GM12891 (cell line): Measurements from ENCODE around the gene LILRA2.
A peak's percentile ranks its signal among the peaks of the same experiment; 100 is the strongest.
"Not testable (repeated sequence)": the region's sequence is repeated elsewhere in the genome, so short reads cannot be mapped to it uniquely, and the experiment has no call there.

ENCODE experiments used
- DNase-seq: peaks from one replicate; pipeline ENCODE4 v3.0.0; 2011; ENCODE audit warnings: low spot score; ENCODE audit not compliant: insufficient read length
- FAIRE-seq: peaks from 2 replicates; lab custom pipeline; 2011; peaks lifted over from hg19 to GRCh38; lab: Jason Lieb, UNC
- PAX5 ChIP-seq: IDR thresholded peaks from 2 replicates; pipeline ENCODE4 v1.6.1; 2011; ENCODE audit warnings: low read length, moderate library complexity, mild to moderate bottlenecking; ENCODE audit not compliant: insufficient read depth, severe bottlenecking
- POLR2A ChIP-seq: IDR thresholded peaks from 2 replicates; pipeline ENCODE4 v1.6.1; 2011; ENCODE audit warnings: low read depth, low read length, control low read depth
- POLR2AphosphoS5 ChIP-seq: IDR thresholded peaks from 2 replicates; pipeline ENCODE4 v1.6.1; 2011; ENCODE audit warnings: low read depth, low read length, control low read depth
- POU2F2 ChIP-seq: IDR thresholded peaks from 2 replicates; pipeline ENCODE4 v1.6.1; 2011; ENCODE audit warnings: low read depth, mild to moderate bottlenecking, control low read depth, low read length, moderate library complexity
- SPI1 ChIP-seq: IDR thresholded peaks from 2 replicates; pipeline ENCODE4 v1.6.1; 2011; ENCODE audit warnings: low read depth, low read length, control low read depth
- TAF1 ChIP-seq: IDR thresholded peaks from 2 replicates; pipeline ENCODE4 v1.6.1; 2011; ENCODE audit warnings: low read depth, low read length, control low read depth

The LILRA2 gene

GRCh38 chr19:54570316-54570715 is 3.3 kb upstream of the LILRA2 start:
- TF ChIP-seq POLR2A (no peak), POLR2AphosphoS5 (no peak), POU2F2 (no peak), SPI1 (no peak), TAF1 (no peak), PAX5 (no peak)
- no peak for DNase-seq
- FAIRE-seq: no peak

- not testable (repeated sequence) for FAIRE-seq, DNase-seq
Measured at GRCh38 chr19:54571715-54572615, 1.6 kb upstream of the LILRA2 start.

DNA sequence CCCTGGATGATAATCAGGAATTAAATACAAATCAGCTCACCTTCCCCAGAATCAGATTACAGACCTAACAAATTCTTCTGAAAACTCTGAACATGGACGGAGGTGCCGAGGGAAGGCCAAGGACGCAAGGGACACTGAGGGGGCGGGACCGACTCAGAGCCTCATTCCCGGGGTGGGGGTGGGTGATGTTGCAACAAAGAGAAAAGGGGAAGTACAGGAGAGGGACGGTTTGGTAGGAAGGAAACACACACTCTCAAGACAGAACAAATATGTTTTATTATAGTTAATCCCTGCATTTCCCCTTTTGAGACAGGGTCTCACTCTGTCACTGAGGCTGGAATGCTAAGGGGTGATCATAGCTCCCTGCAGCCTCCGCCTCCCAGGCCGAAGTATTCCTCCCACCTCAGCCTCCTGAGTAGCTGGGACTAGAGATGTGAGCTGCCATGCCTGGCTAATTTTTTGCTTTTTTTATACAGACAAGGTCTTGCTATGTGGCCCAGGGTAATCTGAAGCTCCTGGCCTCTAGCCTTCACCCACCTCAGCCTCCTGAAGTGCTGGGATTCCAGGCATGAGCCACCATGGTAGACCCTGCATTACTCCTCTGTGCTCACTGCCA is 786 bp upstream of the LILRA2 start:
- DNase-seq: no peak
- TF ChIP-seq POLR2A (no peak), SPI1 (0 out of 2 replicates have a peak, but pooled peaks have one; percentile 18)
- FAIRE-seq: peak; percentile 40

GRCh38 chr19:54574051-54574450 is 461 bp downstream of the LILRA2 start:
- DNase-seq (no peak), FAIRE-seq (no peak)
- TF ChIP-seq POU2F2: no peak
- TF ChIP-seq SPI1: no peak
- no peak for TF ChIP-seq PAX5
- TF ChIP-seq POLR2A: no peak
- no peak for TF ChIP-seq POLR2AphosphoS5
- no peak for TF ChIP-seq TAF1

GRCh38 chr19:54574527-54575056 is 1.0 kb downstream of the LILRA2 start:
- FAIRE-seq: no peak
- TF ChIP-seq POLR2A (no peak), SPI1 (no peak), TAF1 (no peak), POLR2AphosphoS5 (no peak), PAX5 (no peak), POU2F2 (no peak)
- no peak for DNase-seq

GRCh38 chr19:54575205-54575604 is 1.6 kb downstream of the LILRA2 start:
- DNase-seq, FAIRE-seq: not testable (repeated sequence)

- no peak for FAIRE-seq
- no peak for TF ChIP-seq POLR2AphosphoS5
Measured at GRCh38 chr19:54576411-54576976, 2.9 kb downstream of the LILRA2 start.

DNA sequence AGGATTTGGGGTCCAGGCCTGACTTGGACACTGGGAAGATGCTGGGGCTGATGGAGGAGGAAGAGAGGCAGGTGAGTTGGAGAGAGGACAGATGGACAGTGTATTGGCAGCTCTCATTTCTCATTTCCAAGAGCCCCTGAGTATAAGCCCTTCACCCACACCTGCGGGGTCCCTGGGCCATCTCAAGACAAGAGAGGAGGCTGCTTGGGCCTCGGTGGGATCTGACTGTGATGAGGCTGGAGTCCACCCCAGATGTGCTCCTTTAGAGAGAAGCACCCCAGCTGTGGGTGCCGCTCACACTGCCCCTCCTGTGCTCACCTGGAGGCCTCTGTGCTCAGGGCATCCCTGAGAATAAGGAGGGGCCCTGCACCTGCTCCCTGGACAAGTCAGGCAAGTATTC is 3.7 kb downstream of the LILRA2 start:
- TF ChIP-seq SPI1: no peak
- TF ChIP-seq TAF1: no peak
- no peak for TF ChIP-seq POLR2A
- TF ChIP-seq POLR2AphosphoS5: no peak
- no peak for TF ChIP-seq POU2F2
- TF ChIP-seq PAX5: no peak
- DNase-seq: no peak
- FAIRE-seq: no peak

More at GRCh38 chr19:54576411-54576976, 2.9 kb downstream of the LILRA2 start:
- DNase-seq: no peak

DNA sequence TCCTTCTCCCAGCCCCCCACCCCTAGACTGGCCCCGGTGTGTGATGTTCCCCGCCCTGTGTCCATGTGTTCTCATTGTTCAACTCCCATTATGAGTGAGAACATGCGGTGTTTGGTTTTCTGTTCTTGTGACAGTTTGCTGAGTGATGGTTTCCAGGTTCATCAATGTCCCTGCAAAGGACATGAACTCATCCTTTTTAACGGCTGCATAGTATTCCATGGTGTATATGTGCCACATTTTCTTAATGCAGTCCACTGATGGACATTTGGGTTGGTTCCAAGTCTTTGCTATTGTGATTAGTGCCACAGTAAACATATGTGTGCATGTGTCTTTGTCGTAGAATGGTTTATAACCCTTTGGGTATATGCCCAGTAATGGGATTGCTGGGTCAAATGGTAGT is 4.7 kb downstream of the LILRA2 start:
- DNase-seq, FAIRE-seq: not testable (repeated sequence)

GRCh38 chr19:54586397-54586796 is 12.8 kb downstream of the LILRA2 start:
- no peak for DNase-seq

GRCh38 chr19:54587026-54587425 is 13.4 kb downstream of the LILRA2 start:
- no peak for FAIRE-seq
- no peak for DNase-seq
- TF ChIP-seq POLR2A: no peak
- TF ChIP-seq SPI1: no peak
- TF ChIP-seq TAF1: no peak
- TF ChIP-seq PAX5: no peak
- TF ChIP-seq POLR2AphosphoS5: no peak
- TF ChIP-seq POU2F2: no peak

More at GRCh38 chr19:54586397-54586796, 12.8 kb downstream of the LILRA2 start:
- no peak for FAIRE-seq
- no peak for TF ChIP-seq POLR2A
